IPS-18c (cell line): ENCODE data around the gene FKRP.
"Not testable (repeated sequence)": the region's sequence is repeated elsewhere in the genome, so short reads cannot be mapped to it uniquely, and the experiment has no call there.

Experiments used
- H3K4me3 ChIP-seq: 2 replicates; pipeline ENCODE4 v1.7.0; 2013; ENCODE audit warnings: low read depth, mild to moderate bottlenecking, low read length, moderate library complexity; ENCODE audit not compliant: insufficient read depth
- H3K9me3 ChIP-seq: one replicate; pipeline ENCODE4 v1.6.1; 2013; ENCODE audit warnings: mild to moderate bottlenecking, low read length, moderate library complexity; ENCODE audit not compliant: control insufficient read depth, insufficient read depth

FKRP gene

GRCh38 chr19:46744005-46744691 lies 1.7 kb upstream of the FKRP start:
- Histone ChIP-seq H3K4me3 (no peak overlapping the region), H3K9me3 (no peaks in the 10 kb centered on the region)

GRCh38 chr19:46745030-46745429 lies 827 bp upstream of the FKRP start:
- Histone ChIP-seq H3K9me3 (no peaks in the 10 kb centered on the region), H3K4me3 (peak overlapping the region; percentile 96)

- Histone ChIP-seq H3K4me3 (peak within 1 kb of the TSS; percentile 96), H3K9me3 (no peaks in the 10 kb centered on the region)
Observed at GRCh38 chr19:46746281-46747057, 612 bp downstream of the FKRP start, which contains the start of gene STRN4. TSS of gene STRN4 (minus strand) at chr19:46746450. CDS start at chr19:46746430, 20 bp downstream.

GRCh38 chr19:46748325-46749109 lies 2.7 kb downstream of the FKRP start:
- Histone ChIP-seq H3K9me3 (no peaks in the 10 kb centered on the region), H3K4me3 (no peak overlapping the region)

GRCh38 chr19:46753420-46754155 lies 7.7 kb downstream of the FKRP start:
- Histone ChIP-seq H3K4me3 (no peak overlapping the region), H3K9me3 (no peaks in the 10 kb centered on the region)

GRCh38 chr19:46755077-46755852 lies 9.4 kb downstream of the FKRP start:
- no peaks in the 10 kb centered on the region for H3K9me3 ChIP-seq
- H3K4me3 ChIP-seq = no peak overlapping the region

GRCh38 chr19:46755853-46756543 lies 10.1 kb downstream of the FKRP start:
- H3K9me3 ChIP-seq = no peaks in the 10 kb centered on the region
- H3K4me3 ChIP-seq = no peak overlapping the region

- Histone ChIP-seq H3K9me3 (no peaks in the 10 kb centered on the region), H3K4me3 (no peak overlapping the region)
Observed at GRCh38 chr19:46756544-46756888, 10.7 kb downstream of the FKRP start.

GRCh38 chr19:46759206-46759605 lies 13.3 kb downstream of the FKRP start:
- H3K4me3 ChIP-seq = no peak overlapping the region
- no peaks in the 10 kb centered on the region for H3K9me3 ChIP-seq

- Histone ChIP-seq H3K4me3 (no peak overlapping the region), H3K9me3 (no peaks in the 10 kb centered on the region)
Observed at GRCh38 chr19:46759817-46760333, 14.0 kb downstream of the FKRP start.

GRCh38 chr19:46760363-46760762 lies 14.5 kb downstream of the FKRP start:
- no peak overlapping the region for H3K4me3 ChIP-seq
- no peaks in the 10 kb centered on the region for H3K9me3 ChIP-seq

GRCh38 chr19:46760897-46761296 lies 15.0 kb downstream of the FKRP start:
- H3K4me3 ChIP-seq, H3K9me3 ChIP-seq: not testable (repeated sequence)

- Histone ChIP-seq H3K9me3 (no peaks in the 10 kb centered on the region), H3K4me3 (no peak overlapping the region)
Observed at GRCh38 chr19:46761418-46761831, 15.6 kb downstream of the FKRP start.

GRCh38 chr19:46762245-46762890 lies 16.5 kb downstream of the FKRP start:
- H3K9me3 ChIP-seq = no peaks in the 10 kb centered on the region
- H3K4me3 ChIP-seq = no peak overlapping the region

GRCh38 chr19:46764817-46765291 lies 19.0 kb downstream of the FKRP start:
- Histone ChIP-seq H3K9me3 (no peaks in the 10 kb centered on the region), H3K4me3 (no peak overlapping the region)
